ENCODE measurements around the gene IRAG1.

DNA sequence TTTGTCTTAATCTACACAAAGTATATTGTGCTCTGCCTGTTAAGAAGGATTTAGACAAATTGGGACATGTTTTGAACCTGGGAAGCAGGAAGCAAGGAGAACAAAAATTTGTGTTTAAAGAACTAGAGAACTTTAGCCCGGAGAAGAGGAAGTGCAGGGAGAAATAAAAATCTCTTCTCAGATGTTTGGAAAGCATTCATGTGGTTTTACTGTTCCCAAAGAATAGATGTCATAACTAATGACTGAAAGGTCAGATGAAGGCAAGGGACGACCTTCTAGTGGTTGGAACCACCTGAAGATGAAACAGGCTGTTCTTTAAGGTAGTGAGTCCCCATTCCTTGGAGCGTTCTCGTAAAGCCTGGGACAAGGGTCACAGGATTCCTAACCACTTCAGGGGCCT, 38.3 kb downstream of the IRAG1 start:
- TF ChIP-seq, protein P1, sequence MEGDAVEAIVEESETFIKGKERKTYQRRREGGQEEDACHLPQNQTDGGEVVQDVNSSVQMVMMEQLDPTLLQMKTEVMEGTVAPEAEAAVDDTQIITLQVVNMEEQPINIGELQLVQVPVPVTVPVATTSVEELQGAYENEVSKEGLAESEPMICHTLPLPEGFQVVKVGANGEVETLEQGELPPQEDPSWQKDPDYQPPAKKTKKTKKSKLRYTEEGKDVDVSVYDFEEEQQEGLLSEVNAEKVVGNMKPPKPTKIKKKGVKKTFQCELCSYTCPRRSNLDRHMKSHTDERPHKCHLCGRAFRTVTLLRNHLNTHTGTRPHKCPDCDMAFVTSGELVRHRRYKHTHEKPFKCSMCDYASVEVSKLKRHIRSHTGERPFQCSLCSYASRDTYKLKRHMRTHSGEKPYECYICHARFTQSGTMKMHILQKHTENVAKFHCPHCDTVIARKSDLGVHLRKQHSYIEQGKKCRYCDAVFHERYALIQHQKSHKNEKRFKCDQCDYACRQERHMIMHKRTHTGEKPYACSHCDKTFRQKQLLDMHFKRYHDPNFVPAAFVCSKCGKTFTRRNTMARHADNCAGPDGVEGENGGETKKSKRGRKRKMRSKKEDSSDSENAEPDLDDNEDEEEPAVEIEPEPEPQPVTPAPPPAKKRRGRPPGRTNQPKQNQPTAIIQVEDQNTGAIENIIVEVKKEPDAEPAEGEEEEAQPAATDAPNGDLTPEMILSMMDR (IDR thresholded peaks at IDR 0.05): no peak
- TF ChIP-seq POLR2A (IDR thresholded peaks at IDR 0.05): no peak
